Large intestine (tissue), 3 donors: Measurements from ENCODE around the gene NRIP2. TPM values are rescaled to one million over a fixed set of nuclear protein-coding genes. Genes with fewer than 3 reads are reported as not detected.

ENCODE experiments used
- DNase-seq, 2 donors: peaks; one replicate each; pipeline versions ENCODE4 v3.0.0 to v3.0.0-alpha.2; 2013
- H3K27ac ChIP-seq: one replicate; pipeline ENCODE4 v1.5.1; 2013; ENCODE audit warnings: low read length
- H3K27me3 ChIP-seq: 2 replicates; pipeline ENCODE4 v1.6.1; 2013; ENCODE audit warnings: low read length; ENCODE audit not compliant: control insufficient read depth, insufficient read depth
- H3K36me3 ChIP-seq: 2 replicates; pipeline ENCODE4 v1.6.1; 2013; ENCODE audit warnings: low read length; ENCODE audit not compliant: control insufficient read depth, insufficient read depth
- H3K4me1 ChIP-seq: one replicate; pipeline ENCODE4 v1.6.1; 2013; ENCODE audit warnings: low read length; ENCODE audit not compliant: control insufficient read depth, insufficient read depth
- H3K4me3 ChIP-seq: one replicate; pipeline ENCODE4 v1.5.1; 2013; ENCODE audit warnings: low read length
- H3K9me3 ChIP-seq: one replicate; pipeline ENCODE4 v1.6.1; 2013; ENCODE audit warnings: mild to moderate bottlenecking, low read depth, low read length, moderate library complexity; ENCODE audit not compliant: control insufficient read depth
- WGBS: methylation state at CpG from one replicate; pipeline ENCODE4 v1.1.5; 2013; ENCODE audit warnings: low lambda C conversion rate; ENCODE audit not compliant: insufficient coverage; 5-methylcytosine and 5-hydroxymethylcytosine counted together
- polyA plus RNA-seq: library from polyadenylated mRNA; unstranded; fragments of 120-200 nt; gene quantifications from one replicate; pipeline ENCODE4 v1.2.1, GENCODE V29; 2013

Gene NRIP2
- polyA plus RNA-seq, 1 donor: 4.2 TPM

- H3K4me1 ChIP-seq: peaks cover 28% of the 10 kb centered on the region
- no peak for DNase-seq
- no peaks in the 10 kb centered on the region for H3K9me3 ChIP-seq
- no peak overlapping the region for H3K4me3 ChIP-seq
- H3K36me3 ChIP-seq: peaks cover 32% of the 10 kb centered on the region
- H3K27ac ChIP-seq: no peak overlapping the region
- H3K27me3 ChIP-seq: no peaks in the 10 kb centered on the region
These were observed 25.3 kb upstream of the NRIP2 start for GRCh38 chr12:2860170-2860569.

DNA sequence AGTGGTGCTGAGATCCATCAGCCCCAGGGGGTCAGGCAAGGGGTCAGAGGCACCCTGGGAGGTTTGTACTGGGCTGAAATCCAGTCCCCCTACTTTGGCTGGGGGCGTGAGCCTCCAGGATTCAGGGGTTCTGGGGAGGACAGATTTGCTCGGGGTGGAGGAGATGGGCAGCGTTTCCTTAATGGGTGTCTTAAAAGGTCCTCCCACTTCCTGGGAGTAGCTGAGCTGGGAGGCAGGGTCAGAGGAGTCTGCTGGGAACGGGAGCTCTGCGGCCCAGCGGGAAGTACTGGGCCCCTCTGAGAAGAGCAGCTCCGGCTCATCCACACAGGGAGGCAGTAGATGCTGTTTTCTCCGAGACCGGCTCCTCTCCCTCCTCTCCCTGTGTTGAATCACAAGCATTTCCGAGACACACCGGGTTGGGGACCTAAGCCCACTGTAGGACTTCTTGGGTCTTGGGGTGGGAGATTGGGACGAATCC lies 24.1 kb upstream of the NRIP2 start:
- WGBS: no CpG with 5 or more reads among the region's 12 CpGs
- H3K36me3 ChIP-seq: peaks cover 26% of the 10 kb centered on the region

GRCh38 chr12:2858334-2858733 lies 23.5 kb upstream of the NRIP2 start:
- Histone ChIP-seq H3K4me1 (peaks cover 38% of the 10 kb centered on the region), H3K27ac (no peak overlapping the region), H3K36me3 (peaks cover 25% of the 10 kb centered on the region), H3K9me3 (no peaks in the 10 kb centered on the region), H3K4me3 (no peak overlapping the region), H3K27me3 (no peaks in the 10 kb centered on the region)
- no CpG with 5 or more reads among the region's 2 CpGs for WGBS
- DNase-seq: no peak

More for the DNA sequence above, 24.1 kb upstream of the NRIP2 start:
- H3K27ac ChIP-seq: no peak overlapping the region
- DNase-seq: no peak
- no peaks in the 10 kb centered on the region for H3K27me3 ChIP-seq
- H3K4me1 ChIP-seq: peaks cover 38% of the 10 kb centered on the region
- H3K4me3 ChIP-seq: no peak overlapping the region
- H3K9me3 ChIP-seq: no peaks in the 10 kb centered on the region

GRCh38 chr12:2857576-2857975 lies 22.7 kb upstream of the NRIP2 start:
- Histone ChIP-seq H3K4me3 (no peak overlapping the region), H3K4me1 (peaks cover 38% of the 10 kb centered on the region), H3K9me3 (no peaks in the 10 kb centered on the region), H3K36me3 (peaks cover 19% of the 10 kb centered on the region), H3K27ac (no peak overlapping the region), H3K27me3 (no peaks in the 10 kb centered on the region)
- no CpG with 5 or more reads among the region's 7 CpGs for WGBS
- DNase-seq: no peak

- no CpG with 5 or more reads among the region's 3 CpGs for WGBS
- Histone ChIP-seq H3K27ac (peak within 1 kb of the TSS; percentile 57), H3K4me1 (peaks cover 38% of the 10 kb centered on the region), H3K36me3 (peaks cover 19% of the 10 kb centered on the region), H3K9me3 (no peaks in the 10 kb centered on the region), H3K27me3 (no peaks in the 10 kb centered on the region), H3K4me3 (no peak within 1 kb of the TSS)
- DNase-seq: peak; percentile 47 to 78
These were observed 22.2 kb upstream of the NRIP2 start, which contains the start of gene TEX52 for GRCh38 chr12:2857021-2857431. Gene TEX52, minus strand, starts transcription at chr12:2857039. Its CDS starts 13 bp downstream, at chr12:2857026.

- H3K27ac ChIP-seq: no peak overlapping the region
- WGBS: no CpG with 5 or more reads among the region's 3 CpGs
- no peak overlapping the region for H3K4me3 ChIP-seq
- H3K36me3 ChIP-seq: peaks cover 19% of the 10 kb centered on the region
- H3K4me1 ChIP-seq: peaks cover 38% of the 10 kb centered on the region
- no peaks in the 10 kb centered on the region for H3K9me3 ChIP-seq
- H3K27me3 ChIP-seq: no peaks in the 10 kb centered on the region
- DNase-seq: no peak
These were observed 21.2 kb upstream of the NRIP2 start for GRCh38 chr12:2856051-2856450.

DNA sequence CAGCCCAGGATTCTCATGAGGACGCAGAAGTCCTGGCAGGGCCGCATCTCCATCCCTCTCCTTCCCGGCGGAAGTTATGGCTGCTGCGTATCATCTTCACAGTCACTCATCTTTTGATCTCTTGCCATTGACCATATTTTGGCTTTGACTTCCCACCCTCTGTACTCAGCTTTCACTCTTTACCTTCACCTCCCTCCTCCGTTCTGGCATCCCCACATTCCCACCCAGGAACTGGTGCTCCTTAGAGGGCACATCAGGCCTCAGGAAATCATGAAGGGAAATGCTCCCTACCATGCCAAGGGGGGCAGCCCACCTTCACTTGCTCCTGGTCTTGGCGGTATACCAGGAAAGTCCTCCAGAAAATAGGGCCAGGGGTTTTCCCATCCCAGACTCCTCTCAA lies 20.7 kb upstream of the NRIP2 start:
- Histone ChIP-seq H3K36me3 (peaks cover 19% of the 10 kb centered on the region), H3K27ac (peak overlapping the region; percentile 8), H3K9me3 (no peaks in the 10 kb centered on the region), H3K4me1 (peaks cover 38% of the 10 kb centered on the region), H3K27me3 (no peaks in the 10 kb centered on the region), H3K4me3 (no peak overlapping the region)
- DNase-seq: no peak
- 88% methylated on average over 6 of the region's 7 CpGs for WGBS

DNA sequence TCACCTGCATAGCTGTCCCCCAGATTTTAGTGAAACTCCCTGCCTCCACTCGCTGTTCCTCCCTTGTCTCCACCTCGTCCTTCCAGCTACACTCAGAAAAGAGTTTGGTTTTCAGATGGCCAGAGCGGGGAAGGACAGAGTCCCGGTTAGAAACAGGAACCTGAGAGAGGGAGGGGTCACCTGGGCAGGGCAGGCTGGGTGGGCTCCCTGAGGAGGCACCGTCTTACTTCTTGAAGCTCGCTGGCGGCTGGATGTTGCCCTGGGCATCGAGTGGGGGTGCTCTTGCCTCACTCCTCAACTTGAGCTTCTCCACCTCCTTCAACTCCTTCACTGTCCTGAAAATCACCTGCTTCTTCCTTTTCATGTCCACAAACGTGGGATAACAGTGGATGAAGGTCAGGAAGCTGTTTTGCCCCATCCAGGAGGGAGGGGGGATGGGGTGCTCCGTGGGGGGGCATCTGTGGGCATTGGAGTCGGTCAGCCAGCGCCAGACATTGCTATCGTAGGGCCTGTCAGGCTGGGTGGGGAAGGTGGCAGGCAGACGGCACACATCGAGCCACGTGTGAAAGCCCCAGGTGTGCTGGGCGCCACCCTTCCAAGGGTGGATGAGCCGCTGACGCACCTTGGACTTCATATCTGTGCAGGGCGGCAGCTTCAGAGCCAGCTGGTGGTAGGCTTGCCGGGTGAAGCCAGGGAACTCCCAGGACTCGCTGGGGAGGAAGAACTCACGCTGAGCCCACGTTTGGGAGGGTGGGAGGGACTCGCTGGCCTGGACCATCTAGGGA lies 20.0 kb upstream of the NRIP2 start:
- WGBS: no CpG with 5 or more reads among the region's 25 CpGs
- peak; percentile 95 to 97 for DNase-seq
- Histone ChIP-seq H3K36me3 (peaks cover 19% of the 10 kb centered on the region), H3K4me3 (no peak overlapping the region), H3K9me3 (no peaks in the 10 kb centered on the region), H3K4me1 (peaks cover 40% of the 10 kb centered on the region), H3K27me3 (no peaks in the 10 kb centered on the region), H3K27ac (peak overlapping the region; percentile 83)

- Histone ChIP-seq H3K4me3 (no peak overlapping the region), H3K36me3 (peaks cover 10% of the 10 kb centered on the region), H3K4me1 (peaks cover 50% of the 10 kb centered on the region), H3K9me3 (no peaks in the 10 kb centered on the region), H3K27me3 (no peaks in the 10 kb centered on the region), H3K27ac (no peak overlapping the region)
- WGBS: no CpG with 5 or more reads among the region's 11 CpGs
- DNase-seq: peak; percentile 67 to 72
These were observed 18.8 kb upstream of the NRIP2 start for GRCh38 chr12:2853626-2854025.

GRCh38 chr12:2851931-2852330 lies 17.1 kb upstream of the NRIP2 start:
- no peak overlapping the region for H3K4me3 ChIP-seq
- H3K36me3 ChIP-seq: peaks cover 2% of the 10 kb centered on the region
- WGBS: no CpG with 5 or more reads among the region's 3 CpGs
- no peak for DNase-seq
- peaks cover 39% of the 10 kb centered on the region for H3K4me1 ChIP-seq
- no peak overlapping the region for H3K27ac ChIP-seq
- H3K27me3 ChIP-seq: no peaks in the 10 kb centered on the region
- no peaks in the 10 kb centered on the region for H3K9me3 ChIP-seq

DNA sequence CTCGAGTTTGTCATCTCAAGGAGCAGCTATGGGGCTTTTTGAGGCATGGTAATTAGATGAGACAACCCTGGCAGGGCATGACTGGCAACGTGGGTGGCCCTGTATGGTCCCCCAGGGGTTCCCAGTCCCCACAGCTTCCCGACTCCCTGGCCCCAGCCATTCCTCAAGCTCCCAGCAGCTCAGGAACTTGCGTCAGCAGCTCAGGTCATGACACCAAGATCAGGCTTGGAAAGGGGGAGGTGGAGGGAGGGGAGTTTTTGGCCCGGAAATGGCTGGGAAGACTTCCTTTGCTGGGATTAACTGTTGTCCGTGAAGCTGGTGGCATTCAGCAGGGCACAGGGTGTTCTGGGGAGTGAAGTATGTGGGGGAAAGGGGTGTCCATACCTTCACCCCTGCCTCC lies 10.4 kb upstream of the NRIP2 start:
- no peak for DNase-seq

More for the DNA sequence above, 10.4 kb upstream of the NRIP2 start:
- no peak overlapping the region for H3K27ac ChIP-seq
- H3K4me1 ChIP-seq: peaks cover 12% of the 10 kb centered on the region
- H3K27me3 ChIP-seq: no peaks in the 10 kb centered on the region
- H3K36me3 ChIP-seq: peaks cover 13% of the 10 kb centered on the region
- H3K4me3 ChIP-seq: no peak overlapping the region
- H3K9me3 ChIP-seq: no peaks in the 10 kb centered on the region
- no CpG with 5 or more reads among the region's 6 CpGs for WGBS
